H9 (cell line): Measurements from ENCODE around the gene BHLHE23. TPM values are rescaled to one million over a fixed set of nuclear protein-coding genes. Genes with fewer than 3 reads are reported as not detected.

Experiments
- DNase-seq: peaks from one replicate; pipeline ENCODE4 v3.0.0-alpha.2; 2017
- H2AFZ ChIP-seq: one replicate; pipeline ENCODE4 v1.6.1; 2013; ENCODE audit warnings: mild to moderate bottlenecking, low read length, control low read depth, moderate library complexity
- H2AK5ac ChIP-seq: 2 replicates; pipeline ENCODE4 v1.6.1; 2013; ENCODE audit warnings: low read length, control low read depth, mixed read lengths; ENCODE audit not compliant: insufficient read length
- H2BK120ac ChIP-seq: one replicate; pipeline ENCODE4 v1.6.1; 2013; ENCODE audit warnings: low read depth, mild to moderate bottlenecking, low read length, control low read depth, inconsistent platforms; ENCODE audit not compliant: poor library complexity, severe bottlenecking
- H2BK12ac ChIP-seq: 2 replicates; pipeline ENCODE4 v1.6.1; 2013; ENCODE audit warnings: low read length, control low read depth, mixed read lengths, low read depth; ENCODE audit not compliant: insufficient read length
- H2BK15ac ChIP-seq: 2 replicates; pipeline ENCODE4 v1.6.1; 2013; ENCODE audit warnings: low read depth, low read length, control low read depth
- H2BK20ac ChIP-seq: one replicate; pipeline ENCODE4 v1.6.1; 2013; ENCODE audit warnings: low read depth, mild to moderate bottlenecking, low read length, control low read depth, inconsistent platforms; ENCODE audit not compliant: poor library complexity, severe bottlenecking
- H2BK5ac ChIP-seq: 2 replicates; pipeline ENCODE4 v1.6.1; 2013; ENCODE audit warnings: low read length, control low read depth, mixed read lengths; ENCODE audit not compliant: insufficient read length
- H3K14ac ChIP-seq: 2 replicates; pipeline ENCODE4 v1.6.1; 2013; ENCODE audit warnings: low read length, control low read depth; ENCODE audit not compliant: insufficient read depth
- H3K18ac ChIP-seq: 2 replicates; pipeline ENCODE4 v1.6.1; 2013; ENCODE audit warnings: low read depth, mild to moderate bottlenecking, mixed read lengths, low read length, control low read depth; ENCODE audit not compliant: insufficient read length
- H3K23ac ChIP-seq: 2 replicates; pipeline ENCODE4 v1.6.1; 2013; ENCODE audit warnings: low read length, control low read depth, mixed read lengths, low read depth; ENCODE audit not compliant: insufficient read length
- H3K23me2 ChIP-seq: 2 replicates; pipeline ENCODE4 v1.6.1; 2013; ENCODE audit warnings: low read depth, mild to moderate bottlenecking, mixed read lengths, low read length, control low read depth; ENCODE audit not compliant: insufficient read length, poor library complexity, severe bottlenecking
- H3K27ac ChIP-seq: 2 replicates; pipeline ENCODE4 v1.5.1; 2013; ENCODE audit warnings: low read length, control low read depth, mixed read lengths, low read depth; ENCODE audit not compliant: insufficient read length
- H3K27me3 ChIP-seq: 2 replicates; pipeline ENCODE4 v1.6.1; 2013; ENCODE audit warnings: low read length, control low read depth, inconsistent platforms; ENCODE audit not compliant: insufficient read depth
- H3K4ac ChIP-seq: 2 replicates; pipeline ENCODE4 v1.6.1; 2013; ENCODE audit warnings: low read depth, mild to moderate bottlenecking, control low read depth, inconsistent platforms, low read length, moderate library complexity
- H3K4me1 ChIP-seq: 2 replicates; pipeline ENCODE4 v1.6.1; 2013; ENCODE audit warnings: low read length, control low read depth, inconsistent platforms; ENCODE audit not compliant: insufficient read depth
- H3K4me2 ChIP-seq: 2 replicates; pipeline ENCODE4 v1.6.1; 2013; ENCODE audit warnings: low read length, control low read depth, mixed read lengths; ENCODE audit not compliant: insufficient read length, insufficient read depth
- H3K56ac ChIP-seq: 2 replicates; pipeline ENCODE4 v1.6.1; 2013; ENCODE audit warnings: low read depth, mild to moderate bottlenecking, mixed read lengths, low read length, control low read depth; ENCODE audit not compliant: insufficient read length
- H3K79me1 ChIP-seq: 2 replicates; pipeline ENCODE4 v1.6.1; 2013; ENCODE audit warnings: low read depth, mild to moderate bottlenecking, moderate library complexity, low read length, control low read depth, inconsistent platforms; ENCODE audit not compliant: insufficient read depth, poor library complexity, severe bottlenecking
- H3K79me2 ChIP-seq: 2 replicates; pipeline ENCODE4 v1.6.1; 2013; ENCODE audit warnings: low read length, control low read depth, inconsistent platforms; ENCODE audit not compliant: insufficient read depth
- H3K9ac ChIP-seq: 2 replicates; pipeline ENCODE4 v1.6.1; 2013; ENCODE audit warnings: low read length, control low read depth, mixed read lengths; ENCODE audit not compliant: insufficient read length; ENCODE audit errors: extremely low read depth
- H3K9me3 ChIP-seq: one replicate; pipeline ENCODE4 v1.6.1; 2013; ENCODE audit warnings: low read depth, low read length, inconsistent platforms; ENCODE audit not compliant: control insufficient read depth
- H3T11ph ChIP-seq: one replicate; pipeline ENCODE4 v1.6.1; 2013; ENCODE audit warnings: mild to moderate bottlenecking, low read length, control low read depth, inconsistent platforms
- H4K20me1 ChIP-seq: one replicate; pipeline ENCODE4 v1.6.1; 2013; ENCODE audit not compliant: control insufficient read depth, insufficient read length, insufficient read depth
- H4K5ac ChIP-seq: 2 replicates; pipeline ENCODE4 v1.6.1; 2013; ENCODE audit warnings: low read depth, mild to moderate bottlenecking, mixed read lengths, low read length, control low read depth; ENCODE audit not compliant: insufficient read length
- H4K8ac ChIP-seq: replicated peaks from 2 replicates; pipeline ENCODE4 v1.6.1; 2013; ENCODE audit warnings: low read length, control low read depth, mixed read lengths, low read depth; ENCODE audit not compliant: insufficient read length
- H4K91ac ChIP-seq: 2 replicates; pipeline ENCODE4 v1.6.1; 2013; ENCODE audit warnings: low read depth, mild to moderate bottlenecking, moderate library complexity, mixed read lengths, low read length, control low read depth; ENCODE audit not compliant: insufficient read length
- H3K27ac Mint-ChIP-seq, 3 experiments: 2 replicates in 2 of 3; 3 replicates in 1 of 3; pipeline ENCODE4 v1.8.0; 2020 to 2021; ENCODE audit warnings: mixed read lengths in 3 of 3, mild to moderate bottlenecking in 1 of 3, moderate library complexity in 1 of 3
- H3K27me3 Mint-ChIP-seq: 2 replicates; pipeline ENCODE4 v1.8.0; 2021; ENCODE audit warnings: low read depth, mild to moderate bottlenecking, moderate library complexity, mixed read lengths
- H3K36me3 Mint-ChIP-seq, 3 experiments: 2 replicates in 2 of 3; 3 replicates in 1 of 3; pipeline ENCODE4 v1.8.0; 2020 to 2021; ENCODE audit warnings: low read depth in 3 of 3, mixed read lengths in 3 of 3; ENCODE audit not compliant: insufficient read depth in 1 of 3
- H3K4me1 Mint-ChIP-seq, 2 experiments: 2 replicates each; pipeline ENCODE4 v1.8.0; 2020; ENCODE audit warnings: mixed read lengths in 2 of 2
- H3K4me3 Mint-ChIP-seq, 2 experiments: 2 replicates in 1 of 2; 3 replicates in 1 of 2; pipeline ENCODE4 v1.8.0; 2020 to 2021; ENCODE audit warnings: mild to moderate bottlenecking in 2 of 2, mixed read lengths in 2 of 2, moderate library complexity in 1 of 2
- H3K9me3 Mint-ChIP-seq, 2 experiments: 2 replicates in 1 of 2; 3 replicates in 1 of 2; pipeline ENCODE4 v1.8.0; 2020; ENCODE audit warnings: mild to moderate bottlenecking in 2 of 2, mixed read lengths in 2 of 2, moderate library complexity in 1 of 2
- CTCF ChIP-seq: fragments of 200-600 bp; sonication (generic); conservative IDR thresholded peaks from 3 replicates; pipeline ENCODE4 v1.8.0; 2021; ENCODE audit warnings: antibody characterized with exemption, mild to moderate bottlenecking
- WGBS: extraction: QIAGEN DNeasy Blood & Tissue Kit; methylation state at CpG from one replicate; pipeline ENCODE4 v1.1.7; 2013; ENCODE audit warnings: missing lambda C conversion rate, low lambda C conversion rate, mixed read lengths; ENCODE audit not compliant: insufficient read length; ENCODE audit errors: extremely low coverage; 5-methylcytosine and 5-hydroxymethylcytosine counted together
- total RNA-seq: library from RNA; stranded (reverse); gene quantifications from 2 replicates; pipeline ENCODE4 v1.2.1, GENCODE V29; 2021

Gene BHLHE23
- total RNA-seq, 1 experiment from 2014 or later, result 0.35 TPM

GRCh38 chr20:62972845-62973745 lies 33.7 kb downstream of the BHLHE23 start:
- H3K4ac ChIP-seq, result no peak overlapping the region
- H4K8ac ChIP-seq, result no peak overlapping the region
- H3K23me2 ChIP-seq, result peaks cover 3% of the 10 kb centered on the region
- H3T11ph ChIP-seq, result no peak overlapping the region
- H3K27ac ChIP-seq, result no peak overlapping the region
- no peaks in the 10 kb centered on the region for H3K9me3 ChIP-seq
- no peak overlapping the region for H3K56ac ChIP-seq
- H2BK5ac ChIP-seq, result no peak overlapping the region
- Mint-ChIP-seq H3K9me3 (peaks cover 3% of the 10 kb centered on the region in 2 experiments; a peak in 2 of 5 replicates), H3K4me3 (peak overlapping the region; percentile 56 to 80), H3K4me1 (peaks cover 27 to 29% of the 10 kb centered on the region in 2 experiments), H3K36me3 (peaks cover 0 to 3% (median 0%) of the 10 kb centered on the region in 3 experiments; a peak in 1 of 7 replicates), H3K27ac (no peak overlapping the region), H3K27me3 (peaks cover 59% of the 10 kb centered on the region)
- H4K5ac ChIP-seq, result no peak overlapping the region
- no peak overlapping the region for H2BK12ac ChIP-seq
- no peaks in the 10 kb centered on the region for H3K79me2 ChIP-seq
- no peak overlapping the region for H2AFZ ChIP-seq
- peaks cover 7% of the 10 kb centered on the region; the same call in 1 of the 2 replicates for H3K27me3 ChIP-seq
- H3K79me1 ChIP-seq, result no peaks in the 10 kb centered on the region
- no peak overlapping the region for H2BK20ac ChIP-seq
- H4K91ac ChIP-seq, result no peak overlapping the region
- H3K14ac ChIP-seq, result no peak overlapping the region
- H2BK15ac ChIP-seq, result no peak overlapping the region
- no peak overlapping the region for H3K23ac ChIP-seq
- no peak for TF ChIP-seq CTCF
- DNase-seq, result no peak
- H2AK5ac ChIP-seq, result no peak overlapping the region
- H3K9ac ChIP-seq, result no peak overlapping the region
- peak overlapping the region; percentile 27 for H3K4me2 ChIP-seq
- H2BK120ac ChIP-seq, result no peak overlapping the region
- no CpG with 5 or more reads among the region's 48 CpGs for WGBS
- no peak overlapping the region for H3K18ac ChIP-seq
- peaks cover 6% of the 10 kb centered on the region for H3K4me1 ChIP-seq
- no peaks in the 10 kb centered on the region for H4K20me1 ChIP-seq
